Measurements from ENCODE around the gene SUPT16H. TPM values are rescaled to one million over a fixed set of nuclear protein-coding genes. Genes with fewer than 3 reads are reported as not detected.
A peak's percentile ranks its signal among the peaks of the same experiment; 100 is the strongest.
"Not testable (repeated sequence)": the region's sequence is repeated elsewhere in the genome, so short reads cannot be mapped to it uniquely, and the experiment has no call there.

Gene SUPT16H
- total RNA-seq, 1 donor = 107 TPM

GRCh38 chr14:21385188-21385904 lies 1.5 kb upstream of the SUPT16H start:
- no peak overlapping the region for H3K4me3 ChIP-seq (ENCODE audit: low read depth, low read length)
- no peak for DNase-seq (ENCODE audit: low read depth)
- no peak for TF ChIP-seq CTCF (IDR thresholded peaks at IDR 0.05; ENCODE audit: insufficient read depth, low read length)

GRCh38 chr14:21384494-21384851 lies 654 bp upstream of the SUPT16H start:
- DNase-seq (ENCODE audit: low read depth) = no peak
- TF ChIP-seq CTCF (IDR thresholded peaks at IDR 0.05; ENCODE audit: insufficient read depth, low read length) = no peak
- H3K4me3 ChIP-seq (ENCODE audit: low read depth, low read length) = peak overlapping the region; percentile 99

GRCh38 chr14:21382886-21383847 lies 652 bp downstream of the SUPT16H start:
- peak; percentile 54 for DNase-seq (ENCODE audit: low read depth)
- no peak for TF ChIP-seq CTCF (IDR thresholded peaks at IDR 0.05; ENCODE audit: insufficient read depth, low read length)
- H3K4me3 ChIP-seq (ENCODE audit: low read depth, low read length) = peak overlapping the region; percentile 99

DNA sequence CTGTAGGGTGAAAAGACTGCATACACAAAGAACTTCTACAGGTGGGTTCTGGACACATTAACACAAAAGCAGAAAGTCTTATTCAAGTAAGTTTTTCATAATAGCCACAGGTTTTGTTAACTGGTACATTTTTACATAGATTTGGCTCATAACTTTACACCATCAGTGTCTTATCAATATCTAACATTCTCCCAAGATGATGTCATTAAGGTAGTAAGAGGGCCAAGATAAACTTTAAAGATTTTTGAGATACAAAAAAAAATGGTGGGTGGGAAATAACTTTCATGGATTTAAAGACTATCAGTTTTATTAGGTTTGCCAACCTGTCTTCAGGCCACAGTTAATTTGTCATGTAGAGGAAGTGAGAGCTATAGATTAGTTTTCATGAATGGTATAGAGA lies 1.7 kb downstream of the SUPT16H start:
- no peak for TF ChIP-seq CTCF (IDR thresholded peaks at IDR 0.05; ENCODE audit: insufficient read depth, low read length)
- H3K4me3 ChIP-seq (ENCODE audit: low read depth, low read length) = peak overlapping the region; percentile 32
- peak; percentile 21 for DNase-seq (ENCODE audit: low read depth)

GRCh38 chr14:21379338-21379737 lies 4.5 kb downstream of the SUPT16H start:
- no peak for DNase-seq (ENCODE audit: low read depth)
- no peak for TF ChIP-seq CTCF (IDR thresholded peaks at IDR 0.05; ENCODE audit: insufficient read depth, low read length)
- no peak overlapping the region for H3K4me3 ChIP-seq (ENCODE audit: low read depth, low read length)

DNA sequence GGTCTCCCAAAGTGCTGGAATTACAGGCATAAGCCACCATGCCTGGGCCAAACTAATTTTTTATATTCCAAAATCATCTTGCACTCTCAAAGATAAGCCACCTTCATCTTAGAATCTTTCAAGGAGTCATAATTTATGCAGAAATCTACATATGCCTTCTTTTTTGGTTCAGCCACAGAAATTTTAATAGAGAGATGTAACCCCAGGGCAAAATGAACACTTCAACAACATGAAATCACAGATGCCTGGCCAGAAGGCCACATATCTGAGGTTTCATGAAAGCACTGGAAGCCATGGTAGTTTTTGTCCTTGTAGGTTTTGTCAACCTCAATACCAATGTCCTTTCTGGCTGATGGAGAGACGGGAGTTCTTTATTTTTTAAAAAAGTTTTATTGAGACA lies 9.8 kb downstream of the SUPT16H start:
- no peak for TF ChIP-seq CTCF (IDR thresholded peaks at IDR 0.05; ENCODE audit: insufficient read depth, low read length)
- H3K4me3 ChIP-seq (ENCODE audit: low read depth, low read length) = no peak overlapping the region
- DNase-seq (ENCODE audit: low read depth) = no peak

DNA sequence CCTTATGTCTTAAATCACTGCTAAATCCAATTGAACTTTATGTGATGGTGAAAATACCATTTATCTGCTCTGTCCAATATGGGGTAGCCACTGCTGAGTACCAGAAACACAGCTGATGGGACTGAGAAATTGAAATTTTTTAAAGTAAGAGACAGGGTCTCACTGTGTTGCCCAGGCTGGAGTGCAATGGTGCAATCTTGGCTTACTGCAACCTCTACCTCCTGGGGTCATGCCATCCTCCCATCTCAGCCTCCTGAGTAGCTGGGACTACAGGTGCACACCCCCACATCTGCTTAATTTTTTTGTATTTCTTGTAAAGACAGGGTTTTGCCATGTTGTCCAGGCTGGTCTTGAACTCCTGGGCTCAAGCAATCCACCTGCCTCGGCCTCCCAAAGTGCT lies 11.0 kb downstream of the SUPT16H start:
- DNase-seq (ENCODE audit: low read depth); H3K4me3 ChIP-seq (ENCODE audit: low read depth, low read length): not testable (repeated sequence)

Measured in fibroblast of the aortic adventitia (primary cell).